ENCODE results near the gene CTAGE4.
"Not testable (repeated sequence)": the region's sequence is repeated elsewhere in the genome, so short reads cannot be mapped to it uniquely, and the experiment has no call there.

The CTAGE4 gene

DNA sequence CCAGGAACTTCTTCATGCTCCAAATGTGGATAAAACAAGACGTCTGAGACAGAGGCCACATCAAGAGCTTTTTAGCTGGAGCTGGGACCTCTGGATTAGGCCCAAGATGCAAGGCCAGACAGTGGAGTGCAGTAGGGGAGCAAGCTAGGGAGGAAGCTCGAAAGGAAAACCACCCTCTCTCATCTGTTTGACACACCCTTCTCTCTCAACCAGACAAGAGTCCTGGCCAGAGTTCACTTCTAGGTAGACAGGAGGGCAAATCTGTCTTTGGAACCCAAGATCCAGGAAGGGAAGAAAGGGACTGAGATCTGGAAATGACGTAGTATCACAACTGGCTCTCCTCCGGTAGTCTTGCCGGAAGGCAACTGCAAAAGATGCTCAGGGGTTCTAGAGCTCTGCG, 11.2 kb downstream of the CTAGE4 start:
- H3K4me3 Mint-ChIP-seq = not testable (repeated sequence)

DNA sequence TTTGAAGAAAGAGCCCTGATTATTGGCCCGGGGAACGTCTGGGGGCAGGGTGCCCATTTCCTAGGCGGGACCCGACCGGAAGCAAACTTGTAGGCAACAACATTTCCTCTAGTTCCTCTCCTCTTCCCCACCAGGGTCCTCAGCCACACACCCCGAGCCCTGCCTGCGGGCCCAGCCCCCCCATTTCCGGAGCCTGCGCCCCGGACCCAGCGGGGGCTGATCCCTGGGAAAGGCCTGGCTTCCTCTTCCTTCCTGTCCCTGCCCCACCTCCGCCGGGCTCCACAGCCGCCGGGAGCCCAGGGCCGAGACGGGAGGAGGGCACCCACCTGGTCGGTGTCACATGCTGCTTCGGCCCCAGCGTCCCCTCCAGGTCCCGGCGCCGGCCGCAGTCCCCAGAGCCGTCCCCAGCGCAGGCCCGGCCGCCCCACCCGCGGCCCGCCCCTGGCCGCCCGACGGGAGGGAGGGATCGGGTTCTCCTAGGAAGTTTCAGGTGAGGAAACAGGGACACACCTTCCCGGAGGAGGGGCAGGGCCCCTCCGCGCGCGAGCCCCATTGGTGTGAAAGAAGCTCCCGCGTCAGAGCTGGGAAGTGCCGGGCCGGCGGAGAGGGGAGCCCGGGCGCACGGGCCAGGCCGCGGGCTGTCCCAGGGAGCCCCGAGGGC, 12.1 kb downstream of the CTAGE4 start, which contains the start of gene ARHGEF35:
TSS of gene ARHGEF35 (minus strand) at position 622 of the 661 bp plus-strand sequence. CDS start 7,450 bp downstream, outside the sequence.
- not testable (repeated sequence) for H3K4me1 Mint-ChIP-seq (ENCODE audit: low read depth); H3K9me3 Mint-ChIP-seq (ENCODE audit: low read depth); H3K27me3 Mint-ChIP-seq; H3K36me3 Mint-ChIP-seq
- peak within 1 kb of the TSS; percentile 54 for H3K4me3 Mint-ChIP-seq
- peak within 1 kb of the TSS; percentile 41 for H3K27ac Mint-ChIP-seq

More for the DNA sequence above, 11.2 kb downstream of the CTAGE4 start:
- not testable (repeated sequence) for H3K27me3 Mint-ChIP-seq; H3K36me3 Mint-ChIP-seq; H3K9me3 Mint-ChIP-seq (ENCODE audit: low read depth); H3K4me1 Mint-ChIP-seq (ENCODE audit: low read depth); H3K27ac Mint-ChIP-seq

DNA sequence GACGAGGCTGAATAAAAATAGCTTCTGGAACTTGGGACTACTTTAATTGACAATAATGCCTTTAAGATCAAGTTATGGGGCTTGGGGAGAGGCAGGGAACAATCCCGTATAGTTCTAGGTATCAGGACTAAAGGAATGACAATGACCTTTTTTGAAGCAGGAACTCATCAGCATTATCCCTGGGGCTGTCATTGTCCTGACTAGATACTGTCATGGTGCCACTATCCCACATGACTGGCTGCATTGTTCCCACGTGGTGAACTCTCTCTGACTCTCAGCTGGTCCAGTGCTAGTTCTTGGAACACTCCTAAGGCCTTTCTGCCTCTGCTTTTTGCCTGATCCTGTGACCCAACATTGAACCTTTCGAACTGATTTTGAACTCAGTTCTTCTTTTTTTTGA, 15.7 kb downstream of the CTAGE4 start:
- not testable (repeated sequence) for H3K9me3 Mint-ChIP-seq (ENCODE audit: low read depth); H3K4me1 Mint-ChIP-seq (ENCODE audit: low read depth); H3K36me3 Mint-ChIP-seq; H3K27me3 Mint-ChIP-seq; H3K4me3 Mint-ChIP-seq; H3K27ac Mint-ChIP-seq

DNA sequence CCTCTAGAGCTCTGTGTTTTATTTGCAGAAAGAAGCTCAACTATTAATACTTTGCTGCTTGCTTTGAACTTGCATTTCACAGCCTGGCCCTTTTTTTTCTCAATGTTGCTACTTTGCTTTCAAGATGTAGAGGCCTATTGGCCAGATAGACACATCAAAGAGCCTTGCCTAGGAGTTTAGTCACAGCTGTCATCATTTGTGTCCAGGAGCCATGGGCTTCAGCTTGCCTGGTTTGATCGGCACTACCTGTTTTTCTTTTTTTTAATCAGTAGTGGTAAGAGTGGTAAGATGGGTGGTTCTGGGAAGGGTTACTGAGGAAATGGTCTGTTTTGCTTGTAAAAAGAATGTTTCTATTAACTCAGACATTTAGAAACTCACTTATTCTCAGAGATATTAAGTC, 18.7 kb downstream of the CTAGE4 start:
- not testable (repeated sequence) for H3K27me3 Mint-ChIP-seq

DNA sequence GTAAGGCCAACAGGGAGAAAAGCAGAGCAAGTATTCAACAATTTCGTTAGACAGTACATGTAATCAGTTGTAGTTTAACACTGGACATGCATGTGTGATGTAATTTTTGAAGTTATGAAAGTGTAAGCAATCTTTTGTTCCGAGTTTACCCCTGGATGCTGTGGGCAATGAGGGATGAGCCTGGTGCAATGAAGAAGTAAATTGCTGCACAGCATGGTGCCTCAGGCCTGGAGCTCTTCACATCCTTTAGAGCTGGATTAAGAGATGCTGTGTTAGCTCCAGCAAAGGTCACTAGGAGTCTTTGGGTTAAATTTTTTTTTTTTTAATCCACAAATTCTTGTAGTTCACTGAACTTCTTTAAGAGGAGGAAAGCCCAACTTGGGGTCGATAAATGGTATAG, 19.8 kb downstream of the CTAGE4 start:
- H3K27me3 Mint-ChIP-seq; H3K4me1 Mint-ChIP-seq (ENCODE audit: low read depth); H3K4me3 Mint-ChIP-seq; H3K36me3 Mint-ChIP-seq; H3K27ac Mint-ChIP-seq; H3K9me3 Mint-ChIP-seq (ENCODE audit: low read depth): not testable (repeated sequence)

More for the DNA sequence above, 18.7 kb downstream of the CTAGE4 start:
- H3K27ac Mint-ChIP-seq; H3K36me3 Mint-ChIP-seq; H3K4me3 Mint-ChIP-seq; H3K4me1 Mint-ChIP-seq (ENCODE audit: low read depth); H3K9me3 Mint-ChIP-seq (ENCODE audit: low read depth): not testable (repeated sequence)

DNA sequence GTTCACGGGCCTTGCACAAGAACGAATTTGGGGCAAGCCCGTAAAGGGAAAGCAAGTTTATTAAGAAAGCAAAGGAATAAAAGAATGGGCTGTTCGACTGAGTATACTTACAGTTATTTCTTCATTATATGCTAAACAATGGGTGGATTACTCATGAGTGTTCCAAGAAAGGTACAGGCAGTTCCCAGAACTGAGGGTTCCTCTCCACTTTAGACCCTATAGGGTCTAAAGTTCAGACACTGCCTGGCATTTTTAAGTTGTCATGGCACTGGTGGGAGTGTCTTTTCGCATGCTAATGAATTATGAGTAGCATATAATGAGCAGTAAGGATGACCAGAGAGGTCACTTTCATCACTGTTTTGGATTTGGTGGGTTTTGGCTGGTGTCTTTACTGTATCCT, 22.0 kb downstream of the CTAGE4 start:
- H3K27ac Mint-ChIP-seq; H3K4me1 Mint-ChIP-seq (ENCODE audit: low read depth); H3K27me3 Mint-ChIP-seq; H3K9me3 Mint-ChIP-seq (ENCODE audit: low read depth); H3K4me3 Mint-ChIP-seq; H3K36me3 Mint-ChIP-seq: not testable (repeated sequence)

DNA sequence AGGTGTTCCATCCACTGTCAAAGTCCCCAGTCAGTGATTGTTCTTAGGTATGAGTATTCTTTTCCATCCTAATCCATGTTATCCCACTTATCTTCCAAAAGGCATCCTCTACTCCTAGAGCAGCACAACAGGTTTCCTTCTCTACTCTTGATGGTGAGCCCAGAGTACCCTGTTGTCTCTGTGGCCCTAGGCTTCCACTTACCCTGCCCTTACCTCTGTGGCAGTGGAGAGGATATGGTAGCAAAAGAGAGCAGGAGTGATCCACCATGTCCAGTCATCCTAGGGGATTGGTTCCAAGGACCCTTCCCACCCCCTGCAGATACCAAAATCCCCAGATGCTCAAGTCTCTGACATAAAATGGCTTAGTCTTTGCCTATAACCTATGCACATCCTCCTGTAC, 33.9 kb downstream of the CTAGE4 start:
- not testable (repeated sequence) for H3K9me3 Mint-ChIP-seq (ENCODE audit: low read depth); H3K4me3 Mint-ChIP-seq; H3K36me3 Mint-ChIP-seq; H3K4me1 Mint-ChIP-seq (ENCODE audit: low read depth); H3K27me3 Mint-ChIP-seq; H3K27ac Mint-ChIP-seq

DNA sequence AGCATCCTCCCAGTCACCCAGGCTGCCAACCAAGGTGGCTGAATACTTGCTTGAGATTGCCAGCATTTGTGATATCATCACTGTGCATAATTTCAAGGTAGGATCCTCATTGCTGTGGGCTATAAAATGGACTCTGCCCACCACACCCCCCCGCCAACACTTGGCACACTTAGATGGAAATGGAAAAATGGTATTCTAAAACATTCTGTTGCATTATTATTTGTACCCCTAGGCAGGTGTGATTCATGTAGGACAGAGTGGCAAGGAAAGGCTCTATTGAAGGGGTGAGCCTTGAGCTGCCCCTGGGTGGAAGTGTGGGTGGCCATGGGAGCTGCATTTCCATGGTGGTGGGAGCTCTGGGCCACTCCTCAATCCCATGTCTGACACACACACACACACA, 35.3 kb downstream of the CTAGE4 start:
- not testable (repeated sequence) for H3K27me3 Mint-ChIP-seq; H3K9me3 Mint-ChIP-seq (ENCODE audit: low read depth); H3K27ac Mint-ChIP-seq; H3K36me3 Mint-ChIP-seq; H3K4me3 Mint-ChIP-seq; H3K4me1 Mint-ChIP-seq (ENCODE audit: low read depth)

DNA sequence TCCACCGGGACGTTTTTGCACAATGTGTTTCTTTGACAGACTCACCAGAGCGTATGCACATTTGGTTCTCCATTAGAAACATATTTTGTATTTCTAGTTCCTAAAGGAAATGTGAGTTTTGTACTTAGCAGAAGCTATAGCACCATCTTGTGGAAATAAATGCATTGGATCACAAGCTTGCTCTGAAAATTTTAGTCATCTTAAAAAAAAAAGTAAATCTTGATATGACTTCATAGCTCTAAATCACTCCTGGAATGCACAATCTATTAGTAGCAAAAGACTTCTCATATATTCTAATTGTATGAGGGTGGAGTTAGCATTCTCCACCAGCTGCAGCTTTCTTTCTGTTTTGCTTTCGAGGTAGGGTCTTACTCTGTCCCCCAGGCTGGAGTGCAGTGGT, 35.9 kb downstream of the CTAGE4 start:
- H3K4me3 Mint-ChIP-seq; H3K4me1 Mint-ChIP-seq (ENCODE audit: low read depth); H3K36me3 Mint-ChIP-seq; H3K9me3 Mint-ChIP-seq (ENCODE audit: low read depth); H3K27ac Mint-ChIP-seq; H3K27me3 Mint-ChIP-seq: not testable (repeated sequence)

DNA sequence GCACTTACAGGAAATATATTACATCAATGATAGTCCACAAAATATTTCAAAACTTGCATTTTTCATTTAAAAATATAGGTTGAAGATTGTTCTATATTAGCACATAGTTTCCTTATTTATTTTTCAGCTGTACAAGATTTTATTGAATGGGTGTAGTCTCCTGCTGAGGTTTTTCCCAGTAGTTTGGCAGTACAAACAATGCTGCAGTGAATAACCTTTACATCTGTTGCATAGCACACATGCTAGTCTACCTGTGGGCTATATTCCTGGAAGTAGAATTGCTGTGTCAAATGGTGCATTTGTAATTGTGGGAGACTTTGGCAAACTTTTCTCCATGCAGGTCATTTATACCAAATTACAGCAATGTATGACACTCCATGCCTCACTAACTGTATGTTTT, 37.3 kb downstream of the CTAGE4 start:
- not testable (repeated sequence) for H3K4me1 Mint-ChIP-seq (ENCODE audit: low read depth); H3K36me3 Mint-ChIP-seq; H3K9me3 Mint-ChIP-seq (ENCODE audit: low read depth); H3K27ac Mint-ChIP-seq; H3K4me3 Mint-ChIP-seq; H3K27me3 Mint-ChIP-seq

DNA sequence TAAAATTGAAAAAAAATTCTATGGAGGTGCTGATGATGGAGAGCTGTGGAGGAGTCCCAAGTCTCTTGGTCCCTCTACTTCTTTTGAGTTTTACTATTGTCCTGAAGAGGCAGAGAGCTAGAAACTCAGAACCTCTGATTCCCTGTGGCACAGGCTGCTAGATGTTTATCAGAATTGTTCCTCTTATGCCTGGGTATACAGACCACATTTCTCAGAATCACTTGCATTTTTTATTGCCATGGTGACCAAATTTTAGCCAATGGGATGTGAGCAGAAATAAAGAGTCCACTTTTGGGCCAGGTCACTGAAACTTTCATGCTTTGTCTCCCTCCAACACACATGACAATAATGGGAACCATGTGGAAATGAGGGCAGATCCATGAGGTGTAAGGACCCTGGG, 40.4 kb downstream of the CTAGE4 start:
- H3K27ac Mint-ChIP-seq; H3K4me1 Mint-ChIP-seq (ENCODE audit: low read depth); H3K27me3 Mint-ChIP-seq; H3K4me3 Mint-ChIP-seq; H3K36me3 Mint-ChIP-seq; H3K9me3 Mint-ChIP-seq (ENCODE audit: low read depth): not testable (repeated sequence)

DNA sequence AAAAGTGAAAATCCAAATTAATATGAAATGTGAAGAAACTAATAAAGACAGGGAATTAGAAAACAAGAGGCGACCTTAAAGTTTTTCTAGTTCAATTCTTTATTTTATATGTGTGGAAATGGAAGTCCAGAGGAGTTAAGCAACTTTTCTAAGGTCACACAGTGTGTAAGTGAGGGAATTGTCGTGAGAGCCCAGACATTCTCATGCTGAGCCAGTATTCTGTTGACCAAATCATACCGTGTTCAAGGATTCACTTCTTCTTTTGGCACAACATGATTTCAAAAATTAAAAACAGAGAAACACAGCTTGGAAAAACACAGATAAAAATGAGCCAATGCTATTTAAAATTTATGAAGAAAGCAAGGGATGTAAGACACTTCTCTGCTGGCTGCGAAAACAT, 43.6 kb downstream of the CTAGE4 start:
- not testable (repeated sequence) for H3K4me3 Mint-ChIP-seq; H3K4me1 Mint-ChIP-seq (ENCODE audit: low read depth); H3K27ac Mint-ChIP-seq; H3K9me3 Mint-ChIP-seq (ENCODE audit: low read depth); H3K27me3 Mint-ChIP-seq; H3K36me3 Mint-ChIP-seq

DNA sequence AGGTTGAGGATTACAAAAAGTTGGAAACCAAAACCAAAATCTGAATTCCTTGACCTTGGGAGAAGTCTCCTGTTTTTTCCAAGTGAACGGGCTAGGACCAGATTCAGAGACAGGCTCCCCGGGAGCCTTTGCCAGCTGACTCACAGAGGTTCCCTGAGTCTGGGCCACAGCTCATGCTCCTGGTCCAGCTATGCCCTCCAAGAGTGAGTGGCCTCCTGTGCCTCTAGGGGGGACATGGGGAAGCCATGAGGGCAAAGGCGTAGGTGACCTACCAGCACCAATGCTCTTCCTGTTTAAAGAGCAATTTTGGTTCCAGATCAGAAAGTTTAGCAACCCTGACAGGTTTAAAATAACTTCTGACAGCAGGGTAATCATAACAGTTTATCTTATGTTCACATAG, 45.5 kb downstream of the CTAGE4 start:
- H3K36me3 Mint-ChIP-seq; H3K9me3 Mint-ChIP-seq (ENCODE audit: low read depth); H3K4me1 Mint-ChIP-seq (ENCODE audit: low read depth); H3K4me3 Mint-ChIP-seq; H3K27ac Mint-ChIP-seq; H3K27me3 Mint-ChIP-seq: not testable (repeated sequence)

DNA sequence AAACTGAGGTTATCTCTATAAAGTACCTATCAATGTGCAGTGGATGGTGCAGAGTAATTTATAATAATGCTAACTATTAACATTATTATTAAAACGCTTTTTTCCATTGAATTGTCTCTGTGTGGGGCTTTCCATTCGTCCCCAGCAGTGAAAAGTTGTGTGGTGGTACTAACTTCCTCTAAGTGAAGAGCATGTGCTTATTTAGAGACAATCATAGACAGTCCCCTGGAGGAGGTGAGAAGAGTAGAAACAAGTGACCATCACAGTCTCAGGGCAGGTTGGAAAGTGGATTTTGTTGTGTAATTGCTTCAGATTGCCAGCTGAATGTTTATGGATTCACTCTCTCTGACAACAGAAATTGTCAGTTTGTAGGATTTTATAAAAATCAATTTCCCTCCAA, 47.8 kb downstream of the CTAGE4 start:
- not testable (repeated sequence) for H3K27ac Mint-ChIP-seq; H3K4me1 Mint-ChIP-seq (ENCODE audit: low read depth); H3K9me3 Mint-ChIP-seq (ENCODE audit: low read depth); H3K27me3 Mint-ChIP-seq; H3K36me3 Mint-ChIP-seq; H3K4me3 Mint-ChIP-seq

DNA sequence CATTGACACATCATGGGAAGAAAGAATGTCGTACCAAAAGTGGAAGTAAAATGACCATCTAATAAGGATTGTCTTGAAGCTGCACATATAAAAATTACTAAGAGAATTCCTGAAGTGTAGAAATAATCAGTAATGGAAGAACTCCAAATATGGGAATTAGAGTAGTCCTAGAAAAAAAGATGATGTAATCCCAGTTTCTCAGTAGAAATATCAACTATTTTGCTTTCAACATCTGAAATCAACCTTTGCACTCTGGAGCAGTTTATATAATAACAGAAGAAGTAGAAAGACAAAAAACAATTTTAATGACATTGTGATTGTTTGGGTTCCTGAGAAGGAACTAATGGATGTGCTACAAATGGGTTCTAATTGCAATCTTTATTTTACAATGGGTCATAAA, 49.8 kb downstream of the CTAGE4 start:
- not testable (repeated sequence) for H3K27ac Mint-ChIP-seq; H3K36me3 Mint-ChIP-seq; H3K27me3 Mint-ChIP-seq; H3K9me3 Mint-ChIP-seq (ENCODE audit: low read depth); H3K4me1 Mint-ChIP-seq (ENCODE audit: low read depth); H3K4me3 Mint-ChIP-seq
